ENCODE data around the gene SCN8A. TPM values are rescaled to one million over a fixed set of nuclear protein-coding genes. Genes with fewer than 3 reads are reported as not detected.

SCN8A gene
- total and polyA plus RNA-seq, 2 donors (not counting 3 experiments of a cell fraction or from before 2014, with no cell fraction given) = 9.4 to 20.4 TPM

DNA sequence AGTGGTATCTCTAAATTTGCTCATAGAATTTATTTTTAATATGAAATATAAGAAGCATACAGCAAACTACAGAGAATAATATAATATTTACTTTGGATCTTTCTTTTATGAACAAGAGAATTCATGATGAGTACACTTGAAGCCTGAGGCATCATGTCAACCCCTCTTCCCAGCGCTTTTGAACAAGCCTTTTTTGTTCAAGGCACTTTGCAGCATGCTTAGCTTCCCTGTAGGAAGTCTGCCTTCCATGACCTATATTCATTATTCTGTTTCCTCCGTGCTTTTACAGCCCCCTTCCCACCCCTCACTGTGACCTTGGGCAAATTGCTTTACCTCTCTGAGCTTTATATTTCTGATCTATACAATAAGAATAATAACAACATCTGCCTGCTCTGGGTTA is 41.6 kb downstream of the SCN8A start:
- peaks cover 3% of the 10 kb centered on the region for H3K4me1 ChIP-seq (ENCODE audit: control insufficient read depth, extremely low read depth, insufficient read depth, low read length)
- BruUV-seq (replicated peaks) = no TSS peak
- no peak overlapping the region for H3K9ac ChIP-seq (replicated peaks; ENCODE audit: extremely low read depth, insufficient read depth, low read length)
- no peak overlapping the region for H3K4me2 ChIP-seq (ENCODE audit: insufficient read depth, low read length)
- H2AFZ ChIP-seq (ENCODE audit: low read depth, low read length) = no peak overlapping the region
- H3K27ac ChIP-seq (ENCODE audit: insufficient read depth, low read depth, low read length) = no peak overlapping the region
- DNase-seq (ENCODE audit: low read depth, low spot score) = no peak
- H4K20me1 ChIP-seq (replicated peaks; ENCODE audit: control insufficient read depth, extremely low read depth, insufficient read depth, low read length) = no peaks in the 10 kb centered on the region
- FAIRE-seq = no peak
- POLR2A ChIA-PET = no interaction called here
- CTCF ChIA-PET = no interaction called here
- H3K36me3 ChIP-seq (ENCODE audit: control insufficient read depth in 2 of 2, extremely low read depth in 1 of 2, insufficient read depth in 2 of 2, low read length in 2 of 2) = no peaks in the 10 kb centered on the region
- TF ChIP-seq MYC (IDR thresholded peaks at IDR 0.05; ENCODE audit: low read depth, low read length) = no peak
- TF ChIP-seq POLR2AphosphoS5 (IDR thresholded peaks at IDR 0.05; ENCODE audit: insufficient read depth, low read depth, low read length) = no peak
- no peak for TF ChIP-seq EZH2 (IDR thresholded peaks at IDR 0.05; ENCODE audit: borderline replicate concordance, low read depth, low read length, severe bottlenecking)
- no peak for TF ChIP-seq GATA2 (IDR thresholded peaks at IDR 0.05; ENCODE audit: insufficient read depth, insufficient read length, low read depth, low read length)
- TF ChIP-seq POLR2A (IDR thresholded peaks at IDR 0.05; ENCODE audit: low read depth, low read length) = no peak
- TF ChIP-seq, protein P1, sequence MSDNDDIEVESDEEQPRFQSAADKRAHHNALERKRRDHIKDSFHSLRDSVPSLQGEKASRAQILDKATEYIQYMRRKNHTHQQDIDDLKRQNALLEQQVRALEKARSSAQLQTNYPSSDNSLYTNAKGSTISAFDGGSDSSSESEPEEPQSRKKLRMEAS (IDR thresholded peaks at IDR 0.05; ENCODE audit: insufficient read depth, insufficient read length) = no peak
- TF ChIP-seq, protein P2, sequence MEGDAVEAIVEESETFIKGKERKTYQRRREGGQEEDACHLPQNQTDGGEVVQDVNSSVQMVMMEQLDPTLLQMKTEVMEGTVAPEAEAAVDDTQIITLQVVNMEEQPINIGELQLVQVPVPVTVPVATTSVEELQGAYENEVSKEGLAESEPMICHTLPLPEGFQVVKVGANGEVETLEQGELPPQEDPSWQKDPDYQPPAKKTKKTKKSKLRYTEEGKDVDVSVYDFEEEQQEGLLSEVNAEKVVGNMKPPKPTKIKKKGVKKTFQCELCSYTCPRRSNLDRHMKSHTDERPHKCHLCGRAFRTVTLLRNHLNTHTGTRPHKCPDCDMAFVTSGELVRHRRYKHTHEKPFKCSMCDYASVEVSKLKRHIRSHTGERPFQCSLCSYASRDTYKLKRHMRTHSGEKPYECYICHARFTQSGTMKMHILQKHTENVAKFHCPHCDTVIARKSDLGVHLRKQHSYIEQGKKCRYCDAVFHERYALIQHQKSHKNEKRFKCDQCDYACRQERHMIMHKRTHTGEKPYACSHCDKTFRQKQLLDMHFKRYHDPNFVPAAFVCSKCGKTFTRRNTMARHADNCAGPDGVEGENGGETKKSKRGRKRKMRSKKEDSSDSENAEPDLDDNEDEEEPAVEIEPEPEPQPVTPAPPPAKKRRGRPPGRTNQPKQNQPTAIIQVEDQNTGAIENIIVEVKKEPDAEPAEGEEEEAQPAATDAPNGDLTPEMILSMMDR (IDR thresholded peaks at IDR 0.05; ENCODE audit: extremely low read depth in 1 of 2, insufficient read depth in 1 of 2, low read depth in 1 of 2, low read length in 2 of 2) = no peak
- TF ChIP-seq FOS (IDR thresholded peaks at IDR 0.05; ENCODE audit: borderline replicate concordance, insufficient read depth, low read length) = no peak
- no peak for TF ChIP-seq JUN (IDR thresholded peaks at IDR 0.05; ENCODE audit: borderline replicate concordance, insufficient read depth, insufficient read length, low read depth)
- intact Hi-C loops (cut with micrococcal nuclease) (no loop called here), dilution Hi-C loops (cut with MboI; ENCODE audit: extremely low pct_ligation_motif_present, low sequenced_read_pairs) (no loop called here)
- no peaks in the 10 kb centered on the region for H3K79me2 ChIP-seq (ENCODE audit: control insufficient read depth, insufficient read depth, low read length)
- H3K9me1 ChIP-seq (replicated peaks; ENCODE audit: control insufficient read depth, extremely low read depth, insufficient read depth, low read length) = no peaks in the 10 kb centered on the region
- H3K4me3 ChIP-seq (replicated peaks in 1 of 3; ENCODE audit: insufficient read depth in 1 of 3, low read depth in 1 of 3, low read length in 3 of 3) = no peak overlapping the region
- no peaks in the 10 kb centered on the region for H3K27me3 ChIP-seq (ENCODE audit: control insufficient read depth in 2 of 2, insufficient read depth in 2 of 2, low read length in 2 of 2)
- H3K9me3 ChIP-seq (replicated peaks; ENCODE audit: control insufficient read depth, insufficient read depth, low read length) = no peaks in the 10 kb centered on the region

Data from endothelial cell of umbilical vein (primary cell).